Measurements from ENCODE around the gene SLC16A8.

SLC16A8 gene

GRCh38 chr22:38098410-38099249 lies 14.6 kb upstream of the SLC16A8 start:
- in situ Hi-C loops (cut with MboI; ENCODE audit: low sequenced_read_pairs, unreplicated experiment): no loop called here

GRCh38 chr22:38097557-38098409 lies 13.8 kb upstream of the SLC16A8 start:
- DNase-seq (ENCODE audit: low spot score): no peak
- no peak for TF ChIP-seq CTCF (IDR thresholded peaks at IDR 0.05; ENCODE audit: borderline replicate concordance, control extremely low read depth, extremely low read depth, insufficient read depth, missing control alignments)
- in situ Hi-C loops (cut with MboI; ENCODE audit: low sequenced_read_pairs, unreplicated experiment): no loop called here

More at GRCh38 chr22:38098410-38099249, 14.6 kb upstream of the SLC16A8 start:
- DNase-seq (ENCODE audit: low spot score): no peak
- no peak for TF ChIP-seq CTCF (IDR thresholded peaks at IDR 0.05; ENCODE audit: borderline replicate concordance, control extremely low read depth, extremely low read depth, insufficient read depth, missing control alignments)

GRCh38 chr22:38097058-38097457 lies 13.1 kb upstream of the SLC16A8 start:
- in situ Hi-C loops (cut with MboI; ENCODE audit: low sequenced_read_pairs, unreplicated experiment): no loop called here
- TF ChIP-seq CTCF (IDR thresholded peaks at IDR 0.05; ENCODE audit: borderline replicate concordance, control extremely low read depth, extremely low read depth, insufficient read depth, missing control alignments): no peak

GRCh38 chr22:38089474-38089851 lies 5.5 kb upstream of the SLC16A8 start:
- in situ Hi-C loops (cut with MboI; ENCODE audit: low sequenced_read_pairs, unreplicated experiment): no loop called here
- no peak for TF ChIP-seq CTCF (IDR thresholded peaks at IDR 0.05; ENCODE audit: borderline replicate concordance, control extremely low read depth, extremely low read depth, insufficient read depth, missing control alignments)

More at GRCh38 chr22:38097058-38097457, 13.1 kb upstream of the SLC16A8 start:
- no peak for DNase-seq (ENCODE audit: low spot score)

GRCh38 chr22:38088629-38089473 lies 4.9 kb upstream of the SLC16A8 start:
- in situ Hi-C loops (cut with MboI; ENCODE audit: low sequenced_read_pairs, unreplicated experiment): no loop called here
- no peak for TF ChIP-seq CTCF (IDR thresholded peaks at IDR 0.05; ENCODE audit: borderline replicate concordance, control extremely low read depth, extremely low read depth, insufficient read depth, missing control alignments)

More at GRCh38 chr22:38089474-38089851, 5.5 kb upstream of the SLC16A8 start:
- DNase-seq (ENCODE audit: low spot score): no peak

GRCh38 chr22:38087855-38088254 lies 3.9 kb upstream of the SLC16A8 start:
- no peak for DNase-seq (ENCODE audit: low spot score)
- TF ChIP-seq CTCF (IDR thresholded peaks at IDR 0.05; ENCODE audit: borderline replicate concordance, control extremely low read depth, extremely low read depth, insufficient read depth, missing control alignments): no peak
- in situ Hi-C loops (cut with MboI; ENCODE audit: low sequenced_read_pairs, unreplicated experiment): no loop called here

More at GRCh38 chr22:38088629-38089473, 4.9 kb upstream of the SLC16A8 start:
- DNase-seq (ENCODE audit: low spot score): no peak
